A549 (cell line): Measurements from ENCODE around the gene TMEM253.

Experiments
- CBX2 ChIP-seq: fragments of 200-600 bp; sonication (generic); IDR thresholded peaks from 2 replicates; pipeline ENCODE4 v1.6.1; 2016; ENCODE audit warnings: low read depth, mild to moderate bottlenecking, borderline replicate concordance
- CHD2 ChIP-seq: fragments of 150-350 bp; IDR thresholded peaks from 2 replicates; pipeline ENCODE4 v1.6.1; 2014; ENCODE audit warnings: low read length; ENCODE audit not compliant: partially characterized antibody
- GATA3 ChIP-seq: IDR thresholded peaks from 2 replicates; pipeline ENCODE4 v1.6.1; 2012; ENCODE audit warnings: borderline replicate concordance
- MAFK ChIP-seq: fragments of 450-650 bp; IDR thresholded peaks from 2 replicates; pipeline ENCODE4 v1.6.1; 2014; ENCODE audit not compliant: partially characterized antibody
- NFE2L2 ChIP-seq: fragments of 150-350 bp; conservative IDR thresholded peaks from 2 replicates; pipeline ENCODE4 v1.6.1; 2014; ENCODE audit warnings: low read length
- NR3C1 ChIP-seq: fragments of >200 bp; sonication (Bioruptor Twin); formaldehyde crosslinking; IDR thresholded peaks from 3 replicates; pipeline ENCODE4 v1.6.1; 2017
- RFX5 ChIP-seq: fragments of 450-650 bp; IDR thresholded peaks from 2 replicates; pipeline ENCODE4 v1.7.1; 2014; ENCODE audit warnings: antibody characterized with exemption, mild to moderate bottlenecking, moderate library complexity
- TF ChIP-seq, protein P1 (sequence below): fragments of >200 bp; sonication (Bioruptor Twin); formaldehyde crosslinking; IDR thresholded peaks from 3 replicates; pipeline ENCODE4 v1.5.1; 2016

GRCh38 chr14:21102521-21103410 is 1.9 kb downstream of the TMEM253 start:
- TF ChIP-seq, protein P1, sequence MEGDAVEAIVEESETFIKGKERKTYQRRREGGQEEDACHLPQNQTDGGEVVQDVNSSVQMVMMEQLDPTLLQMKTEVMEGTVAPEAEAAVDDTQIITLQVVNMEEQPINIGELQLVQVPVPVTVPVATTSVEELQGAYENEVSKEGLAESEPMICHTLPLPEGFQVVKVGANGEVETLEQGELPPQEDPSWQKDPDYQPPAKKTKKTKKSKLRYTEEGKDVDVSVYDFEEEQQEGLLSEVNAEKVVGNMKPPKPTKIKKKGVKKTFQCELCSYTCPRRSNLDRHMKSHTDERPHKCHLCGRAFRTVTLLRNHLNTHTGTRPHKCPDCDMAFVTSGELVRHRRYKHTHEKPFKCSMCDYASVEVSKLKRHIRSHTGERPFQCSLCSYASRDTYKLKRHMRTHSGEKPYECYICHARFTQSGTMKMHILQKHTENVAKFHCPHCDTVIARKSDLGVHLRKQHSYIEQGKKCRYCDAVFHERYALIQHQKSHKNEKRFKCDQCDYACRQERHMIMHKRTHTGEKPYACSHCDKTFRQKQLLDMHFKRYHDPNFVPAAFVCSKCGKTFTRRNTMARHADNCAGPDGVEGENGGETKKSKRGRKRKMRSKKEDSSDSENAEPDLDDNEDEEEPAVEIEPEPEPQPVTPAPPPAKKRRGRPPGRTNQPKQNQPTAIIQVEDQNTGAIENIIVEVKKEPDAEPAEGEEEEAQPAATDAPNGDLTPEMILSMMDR: no peak
- TF ChIP-seq CHD2 (no peak), NFE2L2 (no peak), CBX2 (no peak), NR3C1 (no peak), MAFK (peak; percentile 19), GATA3 (no peak), RFX5 (no peak)
